ENCODE measurements around the gene FCRL4. TPM values are rescaled to one million over a fixed set of nuclear protein-coding genes. Genes with fewer than 3 reads are reported as not detected.
A peak's percentile ranks its signal among the peaks of the same experiment; 100 is the strongest.

Gene FCRL4
- total RNA-seq, 2 experiments from 2014 or later = not detected

DNA sequence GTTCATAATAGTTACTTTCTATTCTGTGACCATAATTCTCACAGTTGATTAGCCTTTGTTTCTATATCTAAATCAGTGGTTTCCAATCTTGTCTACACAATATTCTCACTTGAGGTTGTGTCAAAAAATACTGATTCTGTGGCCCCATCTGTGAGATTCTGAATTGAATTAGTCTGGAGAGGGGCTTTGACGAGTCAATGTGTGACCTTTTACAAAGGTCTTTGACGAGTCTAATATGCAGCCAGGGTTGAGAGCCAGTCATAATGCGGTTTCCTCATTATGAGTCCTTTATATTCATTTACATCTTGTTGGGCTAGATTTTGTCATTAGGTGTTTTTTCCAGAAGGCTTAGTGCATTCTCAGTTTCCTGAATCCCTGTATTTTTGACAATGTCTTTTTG is 65.3 kb downstream of the FCRL4 start:
- DNase-seq = no peak
- Mint-ChIP-seq H3K27me3 (peaks cover 43% of the 10 kb centered on the region), H3K9me3 (no peaks in the 10 kb centered on the region), H3K4me3 (no peak overlapping the region), H3K36me3 (no peaks in the 10 kb centered on the region), H3K27ac (no peak overlapping the region), H3K4me1 (no peaks in the 10 kb centered on the region)
- no peak for ATAC-seq (ENCODE audit: low read depth)
- POLR2A ChIA-PET = no interaction called here

DNA sequence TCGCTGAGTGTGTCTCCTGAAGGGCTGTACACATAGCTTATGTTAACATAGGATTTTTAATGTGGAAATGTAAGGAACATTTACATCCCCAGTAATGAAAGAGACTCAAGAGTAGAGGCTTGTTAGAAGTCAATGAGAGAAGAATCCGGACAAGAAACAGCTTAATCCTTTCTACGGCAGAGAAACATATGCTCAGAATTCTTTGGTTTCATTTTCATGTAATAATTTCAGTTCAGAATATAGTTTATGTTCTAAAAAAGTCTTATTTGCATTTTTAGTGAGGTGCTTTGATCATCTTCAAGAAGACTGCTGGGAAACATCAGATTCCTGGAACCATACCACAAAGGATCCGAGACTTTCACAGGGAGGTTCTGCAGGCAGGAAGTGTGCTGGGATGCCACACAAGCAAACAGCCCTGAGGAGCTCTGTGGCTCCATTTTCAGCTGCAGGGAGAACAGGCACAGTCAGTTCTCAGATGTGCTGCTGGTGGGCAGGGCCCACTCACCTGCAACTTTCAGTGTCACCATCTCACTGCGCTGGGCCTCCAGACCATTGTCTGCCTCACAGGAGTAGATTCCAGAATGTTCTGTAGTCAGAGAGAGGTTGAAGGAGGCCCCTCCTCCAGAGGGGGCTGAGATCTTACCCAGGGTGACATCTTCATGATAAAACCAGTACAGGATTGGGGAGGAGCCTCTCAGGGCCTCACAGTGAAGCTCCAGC is 74.0 kb downstream of the FCRL4 start:
- POLR2A ChIA-PET = no interaction called here
- peak overlapping the region; percentile 48 for H3K4me3 Mint-ChIP-seq
- H3K36me3 Mint-ChIP-seq = no peaks in the 10 kb centered on the region
- ATAC-seq (ENCODE audit: low read depth) (peak; percentile 22), DNase-seq (no peak)
- peaks cover 7% of the 10 kb centered on the region for H3K4me1 Mint-ChIP-seq
- peaks cover 9% of the 10 kb centered on the region for H3K27me3 Mint-ChIP-seq
- H3K9me3 Mint-ChIP-seq = no peaks in the 10 kb centered on the region
- H3K27ac Mint-ChIP-seq = no peak overlapping the region

Other genes starting within 250 kb of the FCRL4 start
- gene FCRL5, start 45.6 kb downstream of the FCRL4 start, total RNA-seq = under 1 TPM; 0.33 to 0.37 TPM
- 10 to 100 TPM; 13.0 to 16.0 TPM for gene FCRL3, start 102.7 kb upstream of the FCRL4 start, total RNA-seq
- gene FCRL2, start 179.0 kb upstream of the FCRL4 start, total RNA-seq = not detected
- under 1 TPM in 1 of 2 experiments, not detected in 1; 0.50 TPM for gene FCRL1, start 222.0 kb upstream of the FCRL4 start, total RNA-seq
- gene CD5L, start 243.7 kb upstream of the FCRL4 start, total RNA-seq = not detected

All from activated naive CD8-positive, alpha-beta T cell treated with anti-CD3 and anti-CD28 coated beads, Interleukin-2, amount 10 ng/mL, durations not matched to agents 7 days and 5 days (primary cell).